ENCODE measurements around the gene RRAS2. TPM values are rescaled to one million over a fixed set of nuclear protein-coding genes. Genes with fewer than 3 reads are reported as not detected.

The RRAS2 gene
- total RNA-seq, 4 donors from 2014 or later: 24.1 to 28.5 (median 25.5) TPM

- no peak overlapping the region for H3K4me3 ChIP-seq
These were observed 128.6 kb downstream of the RRAS2 start for GRCh38 chr11:14230407-14230806.

GRCh38 chr11:14229472-14229871, 129.5 kb downstream of the RRAS2 start:
- H3K36me3 ChIP-seq: no peaks in the 10 kb centered on the region
- WGBS: 75% methylated on average over 11 of the region's 11 CpGs
- H3K27ac ChIP-seq: no peak overlapping the region
- H3K4me1 ChIP-seq: no peaks in the 10 kb centered on the region
- H3K9me3 ChIP-seq: no peaks in the 10 kb centered on the region
- DNase-seq (ENCODE audit: low spot score in 2 of 2): no peak
- no peak overlapping the region for H3K4me3 ChIP-seq
- peaks cover 17% of the 10 kb centered on the region for H3K27me3 ChIP-seq
- TF ChIP-seq, protein P1, sequence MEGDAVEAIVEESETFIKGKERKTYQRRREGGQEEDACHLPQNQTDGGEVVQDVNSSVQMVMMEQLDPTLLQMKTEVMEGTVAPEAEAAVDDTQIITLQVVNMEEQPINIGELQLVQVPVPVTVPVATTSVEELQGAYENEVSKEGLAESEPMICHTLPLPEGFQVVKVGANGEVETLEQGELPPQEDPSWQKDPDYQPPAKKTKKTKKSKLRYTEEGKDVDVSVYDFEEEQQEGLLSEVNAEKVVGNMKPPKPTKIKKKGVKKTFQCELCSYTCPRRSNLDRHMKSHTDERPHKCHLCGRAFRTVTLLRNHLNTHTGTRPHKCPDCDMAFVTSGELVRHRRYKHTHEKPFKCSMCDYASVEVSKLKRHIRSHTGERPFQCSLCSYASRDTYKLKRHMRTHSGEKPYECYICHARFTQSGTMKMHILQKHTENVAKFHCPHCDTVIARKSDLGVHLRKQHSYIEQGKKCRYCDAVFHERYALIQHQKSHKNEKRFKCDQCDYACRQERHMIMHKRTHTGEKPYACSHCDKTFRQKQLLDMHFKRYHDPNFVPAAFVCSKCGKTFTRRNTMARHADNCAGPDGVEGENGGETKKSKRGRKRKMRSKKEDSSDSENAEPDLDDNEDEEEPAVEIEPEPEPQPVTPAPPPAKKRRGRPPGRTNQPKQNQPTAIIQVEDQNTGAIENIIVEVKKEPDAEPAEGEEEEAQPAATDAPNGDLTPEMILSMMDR (IDR thresholded peaks at IDR 0.05): no peak
- TF ChIP-seq POLR2A (IDR thresholded peaks at IDR 0.05): no peak
- no peak for TF ChIP-seq POLR2AphosphoS5 (IDR thresholded peaks at IDR 0.05)
- TF ChIP-seq EP300 (IDR thresholded peaks at IDR 0.05): no peak

More at GRCh38 chr11:14230407-14230806, 128.6 kb downstream of the RRAS2 start:
- Histone ChIP-seq H3K4me1 (no peaks in the 10 kb centered on the region), H3K27ac (no peak overlapping the region), H3K9me3 (no peaks in the 10 kb centered on the region), H3K36me3 (no peaks in the 10 kb centered on the region), H3K27me3 (peaks cover 20% of the 10 kb centered on the region)
- WGBS: 69% methylated on average over 6 of the region's 6 CpGs
- TF ChIP-seq POLR2AphosphoS5 (IDR thresholded peaks at IDR 0.05) (no peak), EP300 (IDR thresholded peaks at IDR 0.05) (no peak), POLR2A (IDR thresholded peaks at IDR 0.05) (no peak)
- TF ChIP-seq, protein P1 (IDR thresholded peaks at IDR 0.05): no peak
- DNase-seq (ENCODE audit: low spot score in 2 of 2): no peak

GRCh38 chr11:14228356-14228755, 130.6 kb downstream of the RRAS2 start:
- no peaks in the 10 kb centered on the region for H3K36me3 ChIP-seq
- H3K27me3 ChIP-seq: peaks cover 17% of the 10 kb centered on the region
- H3K4me3 ChIP-seq: no peak overlapping the region
- TF ChIP-seq EP300 (IDR thresholded peaks at IDR 0.05): no peak
- TF ChIP-seq, protein P1 (IDR thresholded peaks at IDR 0.05): no peak
- no peak for TF ChIP-seq POLR2A (IDR thresholded peaks at IDR 0.05)
- no peak for TF ChIP-seq POLR2AphosphoS5 (IDR thresholded peaks at IDR 0.05)
- H3K4me1 ChIP-seq: no peaks in the 10 kb centered on the region
- no peak for DNase-seq (ENCODE audit: low spot score in 2 of 2)
- 83% methylated on average over 2 of the region's 2 CpGs for WGBS
- H3K9me3 ChIP-seq: no peaks in the 10 kb centered on the region
- no peak overlapping the region for H3K27ac ChIP-seq

Other genes with a start within 250 kb of the RRAS2 start
- 10 to 100 TPM; 62.8 to 66.0 (median 64.8) TPM for gene COPB1, start 140.6 kb upstream of the RRAS2 start, total RNA-seq
- 100 to 1,000 TPM in 2 of 4 donors, 10 to 100 TPM in 2; 86.1 to 115 (median 99.6) TPM for gene PSMA1, start 161.2 kb upstream of the RRAS2 start, total RNA-seq